HTR-8/SVneo (cell line): ENCODE measurements around the gene ZNF329.
"Not testable (repeated sequence)": the region's sequence is repeated elsewhere in the genome, so short reads cannot be mapped to it uniquely, and the experiment has no call there.

Experiments
- DNase-seq: peaks from one replicate; pipeline ENCODE4 v3.0.0; 2011; ENCODE audit warnings: low spot score, mixed read lengths; ENCODE audit not compliant: insufficient read length
- FAIRE-seq: peaks from 2 replicates; lab custom pipeline; 2011; peaks lifted over from hg19 to GRCh38; lab: Jason Lieb, UNC

ZNF329 gene

GRCh38 chr19:58150328-58150921 is at the start of gene ZNF329:
TSS of gene ZNF329 (minus strand) at chr19:58150789. CDS start at chr19:58129503, 21,286 bp downstream.
- peak; percentile 80 for FAIRE-seq
- peak; percentile 94 for DNase-seq

GRCh38 chr19:58196901-58197616 is 46.5 kb upstream of the ZNF329 start:
- FAIRE-seq, result no peak
- DNase-seq, result no peak

- FAIRE-seq, result no peak
- no peak for DNase-seq
These were observed 33.2 kb upstream of the ZNF329 start for GRCh38 chr19:58183817-58184215.

- DNase-seq (peak; percentile 90), FAIRE-seq (peak; percentile 88)
These were observed 32.6 kb upstream of the ZNF329 start, which contains the start of gene ZNF274 for GRCh38 chr19:58182989-58183816. TSS of gene ZNF274 (plus strand) at chr19:58183061. CDS start at chr19:58183966, 905 bp downstream.

- DNase-seq (peak; percentile 89), FAIRE-seq (peak; percentile 81)
These were observed 32.0 kb upstream of the ZNF329 start for GRCh38 chr19:58182577-58182988.

GRCh38 chr19:58181902-58182576 is 31.4 kb upstream of the ZNF329 start:
- no peak for FAIRE-seq
- peak; percentile 58 for DNase-seq

- DNase-seq, result no peak
These were observed 20.3 kb upstream of the ZNF329 start for GRCh38 chr19:58170860-58171259.

GRCh38 chr19:58166708-58167280 is 16.2 kb upstream of the ZNF329 start:
- DNase-seq (no peak), FAIRE-seq (no peak)

More at GRCh38 chr19:58170860-58171259, 20.3 kb upstream of the ZNF329 start:
- FAIRE-seq, result no peak

- DNase-seq (no peak), FAIRE-seq (no peak)
These were observed 15.7 kb upstream of the ZNF329 start for GRCh38 chr19:58166268-58166667.

GRCh38 chr19:58157045-58157728 is 6.6 kb upstream of the ZNF329 start:
- DNase-seq (no peak), FAIRE-seq (no peak)

- DNase-seq, result peak; percentile 87
These were observed 4.4 kb upstream of the ZNF329 start for GRCh38 chr19:58154679-58155648.

GRCh38 chr19:58154287-58154678 is 3.7 kb upstream of the ZNF329 start:
- DNase-seq (peak; percentile 13), FAIRE-seq (no peak)

More at GRCh38 chr19:58154679-58155648, 4.4 kb upstream of the ZNF329 start:
- peak; percentile 89 for FAIRE-seq

- FAIRE-seq, result no peak
- DNase-seq, result no peak
These were observed 2.8 kb upstream of the ZNF329 start for GRCh38 chr19:58153386-58153785.

- DNase-seq, FAIRE-seq: not testable (repeated sequence)
These were observed 3.1 kb downstream of the ZNF329 start for GRCh38 chr19:58147475-58147874.

- DNase-seq, result no peak
- FAIRE-seq, result no peak
These were observed 4.7 kb downstream of the ZNF329 start for GRCh38 chr19:58145849-58146248.

GRCh38 chr19:58134244-58134643 is 16.3 kb downstream of the ZNF329 start:
- FAIRE-seq (no peak), DNase-seq (no peak)

GRCh38 chr19:58129284-58129683 is 21.3 kb downstream of the ZNF329 start:
- DNase-seq (no peak), FAIRE-seq (no peak)

GRCh38 chr19:58128041-58128685 is 22.4 kb downstream of the ZNF329 start:
- no peak for FAIRE-seq
- no peak for DNase-seq
